GM12891 (cell line): ENCODE data around the gene NUTM2B.
"Not testable (repeated sequence)": the region's sequence is repeated elsewhere in the genome, so short reads cannot be mapped to it uniquely, and the experiment has no call there.

Experiments
- POLR2A ChIP-seq: IDR thresholded peaks from 2 replicates; pipeline ENCODE4 v1.6.1; 2011; ENCODE audit warnings: low read depth, low read length, control low read depth
- POLR2AphosphoS5 ChIP-seq: IDR thresholded peaks from 2 replicates; pipeline ENCODE4 v1.6.1; 2011; ENCODE audit warnings: low read depth, low read length, control low read depth
- SPI1 ChIP-seq: IDR thresholded peaks from 2 replicates; pipeline ENCODE4 v1.6.1; 2011; ENCODE audit warnings: low read depth, low read length, control low read depth

- not testable (repeated sequence) for TF ChIP-seq POLR2A, POLR2AphosphoS5, SPI1
Observed at GRCh38 chr10:79702927-79703326, at the start of gene NUTM2B.
